Testis (tissue), 2 donors: ENCODE measurements around the gene AGBL2.
"Not testable (repeated sequence)": the region's sequence is repeated elsewhere in the genome, so short reads cannot be mapped to it uniquely, and the experiment has no call there.

Experiments
- CTCF ChIP-seq, 3 experiments: fragments of 450-650 bp in 2 of 3; fragments of 200-600 bp in 1 of 3; sonication (generic) in 1 of 3; IDR thresholded peaks; one replicate each; pipeline ENCODE4 v1.5.1; 2016 to 2019; ENCODE audit warnings: antibody characterized with exemption in 3 of 3, mild to moderate bottlenecking in 2 of 3, moderate library complexity in 1 of 3
- POLR2A ChIP-seq: fragments of 450-650 bp; IDR thresholded peaks from one replicate; pipeline ENCODE4 v1.6.1; 2017; ENCODE audit warnings: antibody characterized with exemption, mild to moderate bottlenecking, moderate library complexity

GRCh38 chr11:47686704-47687103 lies 28.5 kb downstream of the AGBL2 start:
- TF ChIP-seq CTCF (IDR thresholded peaks at IDR 0.05); POLR2A: not testable (repeated sequence)
